Breast epithelium (tissue), 4 donors: Measurements from ENCODE around the gene SGCA. TPM values are rescaled to one million over a fixed set of nuclear protein-coding genes. Genes with fewer than 3 reads are reported as not detected.

Experiments used
- DNase-seq, 2 donors: peaks; one replicate each; pipeline ENCODE4 v3.0.0-alpha.2; 2019; ENCODE audit warnings: low spot score in 2 of 2
- H3K27ac ChIP-seq, 2 donors: fragments of 200-600 bp; sonication (generic) in 1 of 2; one replicate each; pipeline ENCODE4 v1.5.1; 2016 to 2019; ENCODE audit warnings: mild to moderate bottlenecking in 1 of 2
- H3K27me3 ChIP-seq, 2 donors: fragments of 200-600 bp; sonication (generic) in 1 of 2; one replicate each; pipeline versions ENCODE4 v1.5.1 to v1.6.0; 2017 to 2019; ENCODE audit warnings: control low read depth in 1 of 2, mild to moderate bottlenecking in 1 of 2
- H3K36me3 ChIP-seq: fragments of 200-600 bp; one replicate; pipeline ENCODE4 v1.5.1; 2019
- H3K4me1 ChIP-seq, 2 donors: fragments of 200-600 bp; sonication (generic); one replicate each; pipeline ENCODE4 v1.5.1; 2016 to 2019; ENCODE audit warnings: control low read depth in 1 of 2
- H3K4me3 ChIP-seq, 3 donors: fragments of 200-600 bp; sonication (generic); 1 replicate in 2 of 3; 2 replicates in 1 of 3; pipeline ENCODE4 v1.5.1; 2016 to 2019; ENCODE audit warnings: mild to moderate bottlenecking in 3 of 3, moderate library complexity in 2 of 3
- H3K9me3 ChIP-seq, 2 donors: fragments of 200-600 bp; sonication (generic) in 1 of 2; one replicate each; pipeline ENCODE4 v1.5.1; 2016 to 2019; ENCODE audit warnings: control low read depth in 1 of 2
- POLR2A ChIP-seq: fragments of 450-650 bp; IDR thresholded peaks from one replicate; pipeline ENCODE4 v1.6.1; 2016; ENCODE audit warnings: antibody characterized with exemption, mild to moderate bottlenecking, moderate library complexity
- POLR2AphosphoS5 ChIP-seq, 3 donors: sonication (generic); formaldehyde crosslinking; IDR thresholded peaks; one replicate each; pipeline ENCODE4 v1.6.1; 2017; ENCODE audit warnings: antibody characterized with exemption in 3 of 3
- intact Hi-C: fragments of 100-400 bp; cut with DNase I; formaldehyde crosslinking; loops from one replicate; pipeline ENCODE4 v1.15.1; 2023; ENCODE audit warnings: low total_unique reads
- total RNA-seq, 3 donors: library from RNA; depleted of rRNA; stranded (reverse); fragments of >200 nt; gene quantifications; one replicate each; pipeline ENCODE4 v1.1.0, GENCODE V29; 2016
- TF ChIP-seq, protein P1 (sequence below), 3 donors: fragments of 450-650 bp; IDR thresholded peaks; one replicate each; pipeline ENCODE4 v1.5.1; 2016 to 2017; ENCODE audit warnings: antibody characterized with exemption in 3 of 3, mild to moderate bottlenecking in 3 of 3, moderate library complexity in 3 of 3

The SGCA gene
- total RNA-seq, 3 donors from 2014 or later = 0.33 to 2.6 (median 0.73) TPM

- Histone ChIP-seq H3K27ac (peak overlapping the region; percentile 85 to 93), H3K4me1 (peaks cover 0 to 8% of the 10 kb centered on the region in 2 donors), H3K9me3 (no peaks in the 10 kb centered on the region), H3K36me3 (no peaks in the 10 kb centered on the region), H3K4me3 (peak overlapping the region; percentile 57 to 66 (median 64)), H3K27me3 (peaks cover 0 to 14% of the 10 kb centered on the region in 2 donors)
- TF ChIP-seq POLR2AphosphoS5 (IDR thresholded peaks at IDR 0.05) = no peak
- TF ChIP-seq, protein P1, sequence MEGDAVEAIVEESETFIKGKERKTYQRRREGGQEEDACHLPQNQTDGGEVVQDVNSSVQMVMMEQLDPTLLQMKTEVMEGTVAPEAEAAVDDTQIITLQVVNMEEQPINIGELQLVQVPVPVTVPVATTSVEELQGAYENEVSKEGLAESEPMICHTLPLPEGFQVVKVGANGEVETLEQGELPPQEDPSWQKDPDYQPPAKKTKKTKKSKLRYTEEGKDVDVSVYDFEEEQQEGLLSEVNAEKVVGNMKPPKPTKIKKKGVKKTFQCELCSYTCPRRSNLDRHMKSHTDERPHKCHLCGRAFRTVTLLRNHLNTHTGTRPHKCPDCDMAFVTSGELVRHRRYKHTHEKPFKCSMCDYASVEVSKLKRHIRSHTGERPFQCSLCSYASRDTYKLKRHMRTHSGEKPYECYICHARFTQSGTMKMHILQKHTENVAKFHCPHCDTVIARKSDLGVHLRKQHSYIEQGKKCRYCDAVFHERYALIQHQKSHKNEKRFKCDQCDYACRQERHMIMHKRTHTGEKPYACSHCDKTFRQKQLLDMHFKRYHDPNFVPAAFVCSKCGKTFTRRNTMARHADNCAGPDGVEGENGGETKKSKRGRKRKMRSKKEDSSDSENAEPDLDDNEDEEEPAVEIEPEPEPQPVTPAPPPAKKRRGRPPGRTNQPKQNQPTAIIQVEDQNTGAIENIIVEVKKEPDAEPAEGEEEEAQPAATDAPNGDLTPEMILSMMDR (IDR thresholded peaks at IDR 0.05) = no peak
- no peak for TF ChIP-seq POLR2A
- no peak for DNase-seq
- intact Hi-C loops = no loop called here
Observed at GRCh38 chr17:50199211-50199802, 33.5 kb downstream of the SGCA start.

- H3K27me3 ChIP-seq = peaks cover 0 to 14% of the 10 kb centered on the region in 2 donors
- peaks cover 0 to 8% of the 10 kb centered on the region in 2 donors for H3K4me1 ChIP-seq
- peak overlapping the region; percentile 57 to 66 (median 64) for H3K4me3 ChIP-seq
- intact Hi-C loops = no loop called here
- no peaks in the 10 kb centered on the region for H3K9me3 ChIP-seq
- TF ChIP-seq POLR2A = no peak
- TF ChIP-seq POLR2AphosphoS5 (IDR thresholded peaks at IDR 0.05) = peak in 2 of 3 donors; percentile 55 to 81
- H3K27ac ChIP-seq = peak overlapping the region; percentile 85 to 93
- H3K36me3 ChIP-seq = no peaks in the 10 kb centered on the region
- DNase-seq = peak; percentile 93 to 95
Observed at GRCh38 chr17:50199803-50200456, 34.1 kb downstream of the SGCA start.

GRCh38 chr17:50200457-50201275 is 34.9 kb downstream of the SGCA start:
- H3K4me3 ChIP-seq = peak overlapping the region; percentile 57 to 66 (median 64)
- peak; percentile 87 to 91 for DNase-seq
- H3K36me3 ChIP-seq = no peaks in the 10 kb centered on the region
- H3K27me3 ChIP-seq = peaks cover 0 to 14% of the 10 kb centered on the region in 2 donors
- peak overlapping the region; percentile 85 to 93 for H3K27ac ChIP-seq
- TF ChIP-seq, protein P1 (IDR thresholded peaks at IDR 0.05) = peak; percentile 99 to 100 (median 100)
- TF ChIP-seq POLR2A (no peak), POLR2AphosphoS5 (IDR thresholded peaks at IDR 0.05) (peak; percentile 2 to 37 (median 19))
- peaks cover 0 to 8% of the 10 kb centered on the region in 2 donors for H3K4me1 ChIP-seq
- H3K9me3 ChIP-seq = no peaks in the 10 kb centered on the region
- intact Hi-C loops = no loop called here

DNA sequence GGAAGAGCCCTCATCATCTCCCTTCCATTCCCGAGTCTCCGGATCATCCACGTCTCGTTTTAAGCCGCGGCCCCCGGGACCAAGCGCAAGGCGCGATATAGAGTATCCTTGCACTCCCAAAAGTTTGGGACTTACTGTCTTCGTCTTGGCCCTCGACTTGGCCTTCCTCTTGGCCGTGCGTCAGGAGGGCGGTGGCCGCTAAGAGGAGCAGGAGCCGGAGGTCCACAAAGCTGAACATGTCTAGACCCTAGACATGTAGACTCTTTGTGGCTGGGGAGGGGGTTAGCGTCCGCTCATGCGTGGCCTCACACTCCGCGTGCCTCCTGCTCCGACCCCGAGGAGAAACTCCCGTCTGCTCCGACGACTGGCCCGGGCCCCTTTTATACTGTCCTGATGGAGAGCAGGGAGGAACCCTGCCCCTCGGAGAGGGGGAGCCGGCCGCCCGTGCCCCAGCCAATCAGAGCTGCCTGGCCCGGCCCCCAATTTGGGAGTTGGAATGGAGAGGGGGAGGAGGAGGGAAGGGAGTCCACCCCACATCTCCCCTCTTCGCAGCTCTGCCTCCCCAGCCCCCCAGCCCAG is 35.6 kb downstream of the SGCA start, which contains the start of gene COL1A1:
Gene COL1A1 (minus strand): TSS at position 356 of the 579 bp plus-strand sequence. CDS start 118 bp downstream, at position 238.
- H3K27ac ChIP-seq = peak within 1 kb of the TSS; percentile 85 to 93
- peaks cover 0 to 14% of the 10 kb centered on the region in 2 donors for H3K27me3 ChIP-seq
- H3K9me3 ChIP-seq = no peaks in the 10 kb centered on the region
- H3K4me3 ChIP-seq = peak within 1 kb of the TSS; percentile 57 to 66 (median 64)
- no peaks in the 10 kb centered on the region for H3K36me3 ChIP-seq
- peak; percentile 56 to 69 for DNase-seq
- intact Hi-C loops = no loop called here
- H3K4me1 ChIP-seq = peaks cover 0 to 8% of the 10 kb centered on the region in 2 donors
- peak; percentile 74 to 97 (median 97) for TF ChIP-seq POLR2AphosphoS5 (IDR thresholded peaks at IDR 0.05)
- TF ChIP-seq, protein P1 (IDR thresholded peaks at IDR 0.05) = no peak
- peak; percentile 90 for TF ChIP-seq POLR2A

DNA sequence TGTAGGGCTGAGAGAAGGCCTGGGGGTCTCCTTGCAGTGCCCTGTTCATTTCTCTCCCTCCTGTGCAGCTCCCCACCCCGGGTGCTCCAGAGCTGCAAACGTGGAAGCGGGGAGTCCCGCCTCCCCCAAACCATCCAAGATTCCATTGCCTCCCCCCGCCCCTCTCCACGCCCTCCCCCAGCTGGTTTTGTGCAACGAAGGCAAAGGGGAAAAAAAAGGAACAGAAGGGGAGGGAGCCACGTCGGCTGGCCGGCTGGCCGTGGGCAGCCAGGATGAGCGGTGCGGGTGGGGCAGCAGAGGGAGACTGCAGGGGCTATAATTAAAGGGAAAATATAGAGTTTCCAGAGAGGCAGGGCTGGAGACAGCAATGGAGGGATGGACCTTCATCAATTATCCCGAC is 37.3 kb downstream of the SGCA start:
- intact Hi-C loops = loop anchor here (2.0 kb wide), 1 partner anchor 68 kb away; no protein-coding TSS in a partner anchor
- Histone ChIP-seq H3K27me3 (peaks cover 0 to 14% of the 10 kb centered on the region in 2 donors), H3K9me3 (no peaks in the 10 kb centered on the region), H3K4me1 (peaks cover 0 to 8% of the 10 kb centered on the region in 2 donors), H3K27ac (peak overlapping the region; percentile 45 to 93), H3K4me3 (no peak overlapping the region), H3K36me3 (no peaks in the 10 kb centered on the region)
- DNase-seq = no peak
- TF ChIP-seq POLR2AphosphoS5 (IDR thresholded peaks at IDR 0.05) (no peak), POLR2A (no peak)
- TF ChIP-seq, protein P1 (IDR thresholded peaks at IDR 0.05) = no peak
